RWPE1 (cell line): ENCODE data around the gene PXT1.
"Not testable (repeated sequence)": the region's sequence is repeated elsewhere in the genome, so short reads cannot be mapped to it uniquely, and the experiment has no call there.

Source experiments
- CTCF ChIA-PET: fragments of 350-600 bp; sonication (Branson Sonifier 250); formaldehyde crosslinking; extraction: SDS; loops from one replicate; lab custom pipeline; 2021; lab: Yijun Ruan, JAX
- POLR2A ChIA-PET: fragments of 400-600 bp; formaldehyde crosslinking; extraction: SDS; loops from one replicate; lab custom pipeline; 2020; ENCODE audit warnings: antibody characterized with exemption; ENCODE audit not compliant: low non-redundant PET; lab: Yijun Ruan, JAX
- DNase-seq: peaks from one replicate; pipeline ENCODE4 v3.0.0; 2012; ENCODE audit warnings: low spot score
- H3K27ac ChIP-seq: fragments of 450-650 bp; 2 replicates; pipeline ENCODE4 v1.5.1; 2017
- TF ChIP-seq, protein P1 (sequence below): fragments of 450-650 bp; conservative IDR thresholded peaks from 2 replicates; pipeline ENCODE4 v1.5.1; 2017; ENCODE audit warnings: low read depth, mild to moderate bottlenecking

The PXT1 gene

DNA sequence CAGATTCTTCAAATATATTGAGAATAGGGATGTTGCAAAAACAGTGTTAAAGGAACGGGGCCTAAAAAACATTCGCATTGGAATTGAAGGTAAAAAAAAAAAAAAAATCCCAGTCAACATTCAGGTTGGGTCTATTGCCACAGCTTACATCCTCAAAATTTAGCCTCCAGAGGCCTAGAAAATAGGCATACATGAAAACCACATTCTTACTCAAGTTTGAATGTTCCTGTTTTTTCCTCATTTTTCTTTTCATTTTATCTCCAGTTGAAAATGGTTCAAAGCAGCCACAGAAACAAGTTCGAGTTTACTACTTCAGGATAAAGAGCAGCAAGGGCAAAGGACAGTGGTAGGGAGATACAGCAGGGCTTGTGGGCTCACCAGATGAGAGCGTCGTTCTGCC is 42.1 kb upstream of the PXT1 start:
- CTCF ChIA-PET: interaction anchor here (0.6 to 0.7 kb wide), 4 partner anchors 76 to 1816 kb away, joined by 3 to 4 read pairs (median 3); no protein-coding TSS in a partner anchor
- TF ChIP-seq, protein P1, sequence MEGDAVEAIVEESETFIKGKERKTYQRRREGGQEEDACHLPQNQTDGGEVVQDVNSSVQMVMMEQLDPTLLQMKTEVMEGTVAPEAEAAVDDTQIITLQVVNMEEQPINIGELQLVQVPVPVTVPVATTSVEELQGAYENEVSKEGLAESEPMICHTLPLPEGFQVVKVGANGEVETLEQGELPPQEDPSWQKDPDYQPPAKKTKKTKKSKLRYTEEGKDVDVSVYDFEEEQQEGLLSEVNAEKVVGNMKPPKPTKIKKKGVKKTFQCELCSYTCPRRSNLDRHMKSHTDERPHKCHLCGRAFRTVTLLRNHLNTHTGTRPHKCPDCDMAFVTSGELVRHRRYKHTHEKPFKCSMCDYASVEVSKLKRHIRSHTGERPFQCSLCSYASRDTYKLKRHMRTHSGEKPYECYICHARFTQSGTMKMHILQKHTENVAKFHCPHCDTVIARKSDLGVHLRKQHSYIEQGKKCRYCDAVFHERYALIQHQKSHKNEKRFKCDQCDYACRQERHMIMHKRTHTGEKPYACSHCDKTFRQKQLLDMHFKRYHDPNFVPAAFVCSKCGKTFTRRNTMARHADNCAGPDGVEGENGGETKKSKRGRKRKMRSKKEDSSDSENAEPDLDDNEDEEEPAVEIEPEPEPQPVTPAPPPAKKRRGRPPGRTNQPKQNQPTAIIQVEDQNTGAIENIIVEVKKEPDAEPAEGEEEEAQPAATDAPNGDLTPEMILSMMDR: no peak
- DNase-seq: no peak
- H3K27ac ChIP-seq: no peak overlapping the region
- POLR2A ChIA-PET: no interaction called here

GRCh38 chr6:36483326-36483725 is 40.7 kb upstream of the PXT1 start:
- DNase-seq, CTCF ChIA-PET, POLR2A ChIA-PET, H3K27ac ChIP-seq: not testable (repeated sequence)

DNA sequence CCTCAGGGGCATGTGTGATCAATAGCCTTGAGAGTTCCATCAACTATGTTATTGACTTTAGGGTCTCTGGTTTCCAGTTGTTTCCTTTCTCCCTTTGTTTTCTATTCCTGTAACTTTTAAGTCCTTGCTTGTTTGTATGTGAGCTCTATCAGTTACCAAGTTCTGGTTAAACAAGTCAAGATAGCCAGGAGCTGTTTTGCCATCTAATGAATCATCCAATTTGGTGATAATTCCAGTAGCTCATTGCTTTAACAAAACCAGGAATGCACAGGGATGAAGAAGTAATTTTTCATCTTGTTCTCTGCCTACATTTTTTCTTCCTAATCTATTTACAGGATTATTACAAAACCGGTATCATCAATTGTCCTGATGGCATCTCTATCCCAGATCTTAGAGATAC is 36.6 kb upstream of the PXT1 start:
- no peak overlapping the region for H3K27ac ChIP-seq
- TF ChIP-seq, protein P1: no peak
- POLR2A ChIA-PET: no interaction called here
- CTCF ChIA-PET: interaction anchor here (0.7 kb wide), 1 partner anchor 17 kb away, joined by 5 read pairs; no protein-coding TSS in a partner anchor
- no peak for DNase-seq

GRCh38 chr6:36478051-36478526 is 35.4 kb upstream of the PXT1 start:
- ChIA-PET POLR2A (interaction anchor here (0.6 kb wide), 1 partner anchor 139 kb away, joined by 3 read pairs; no protein-coding TSS in a partner anchor), CTCF (no interaction called here)
- TF ChIP-seq, protein P1: no peak
- DNase-seq: no peak
- no peak overlapping the region for H3K27ac ChIP-seq

GRCh38 chr6:36469946-36470345 is 27.3 kb upstream of the PXT1 start:
- H3K27ac ChIP-seq: no peak overlapping the region
- ChIA-PET CTCF (interaction anchor here (0.6 to 0.7 kb wide), 2 partner anchors 129 to 769 kb away, joined by 3 to 4 read pairs; no protein-coding TSS in a partner anchor), POLR2A (no interaction called here)
- DNase-seq: no peak
- TF ChIP-seq, protein P1: no peak

- POLR2A ChIA-PET: no interaction called here
- DNase-seq: no peak
- CTCF ChIA-PET: interaction anchor here (0.6 kb wide), 1 partner anchor 768 kb away, joined by 3 read pairs; no protein-coding TSS in a partner anchor
- TF ChIP-seq, protein P1: no peak
- H3K27ac ChIP-seq: no peak overlapping the region
Observed at GRCh38 chr6:36469148-36469661, 26.6 kb upstream of the PXT1 start.

DNA sequence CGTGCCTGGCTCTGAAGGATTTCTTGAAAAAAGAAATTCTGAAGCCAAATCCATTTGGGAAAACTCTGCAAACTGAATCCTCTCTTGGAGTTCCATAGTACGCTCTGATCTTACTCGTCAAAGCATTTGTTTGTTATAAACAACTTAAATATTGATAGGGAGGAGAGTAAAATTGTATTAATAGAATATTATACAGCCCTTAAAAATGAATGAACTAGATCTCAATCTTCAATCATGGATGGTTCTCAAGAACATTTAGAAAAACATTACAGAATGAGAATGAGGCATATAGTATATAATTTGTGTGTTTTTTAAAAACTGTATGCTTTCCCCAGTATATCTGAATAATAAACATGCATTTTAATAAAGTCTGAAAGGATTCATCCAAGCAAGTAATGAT is 25.0 kb upstream of the PXT1 start:
- CTCF ChIA-PET: no interaction called here
- no peak for DNase-seq
- TF ChIP-seq, protein P1: no peak
- H3K27ac ChIP-seq: no peak overlapping the region
- POLR2A ChIA-PET: no interaction called here
